SK-N-SH (cell line): ENCODE data around the gene AGMO.

Source experiments
- CTCF ChIP-seq: fragments of 200-600 bp; sonication (generic); IDR thresholded peaks from 2 replicates; pipeline ENCODE4 v1.6.1; 2017; ENCODE audit warnings: antibody characterized with exemption, mild to moderate bottlenecking, moderate library complexity
- ELF1 ChIP-seq: IDR thresholded peaks from 2 replicates; pipeline ENCODE4 v1.4.0; 2012
- FOSL2 ChIP-seq: IDR thresholded peaks from 2 replicates; pipeline ENCODE4 v1.4.0; 2012; ENCODE audit warnings: low read depth, mild to moderate bottlenecking, moderate library complexity, borderline replicate concordance
- REST ChIP-seq: IDR thresholded peaks from 2 replicates; pipeline ENCODE4 v1.6.1; 2012; ENCODE audit warnings: mild to moderate bottlenecking, low read depth, low read length, moderate library complexity
- SMC3 ChIP-seq: IDR thresholded peaks from 2 replicates; pipeline ENCODE4 v1.6.1; 2012; ENCODE audit warnings: low read depth, low read length, improper control_type of control experiment
- TEAD4 ChIP-seq: IDR thresholded peaks from 2 replicates; pipeline ENCODE4 v1.4.0; 2012; ENCODE audit warnings: mild to moderate bottlenecking, borderline replicate concordance; ENCODE audit not compliant: insufficient read depth
- USF1 ChIP-seq: IDR thresholded peaks from 2 replicates; pipeline ENCODE4 v1.4.0; 2012; ENCODE audit warnings: low read depth, borderline replicate concordance
- YY1 ChIP-seq: IDR thresholded peaks from 2 replicates; pipeline ENCODE4 v1.4.0; 2012; ENCODE audit warnings: low read depth, mild to moderate bottlenecking

GRCh38 chr7:15411019-15411418 lies 150.8 kb downstream of the AGMO start:
- TF ChIP-seq USF1 (no peak), CTCF (no peak), SMC3 (no peak), TEAD4 (no peak), REST (no peak), FOSL2 (no peak), YY1 (no peak), ELF1 (no peak)
